Peyer's patch (tissue), 4 donors: Measurements from ENCODE around the gene CACNB2. TPM values are rescaled to one million over a fixed set of nuclear protein-coding genes. Genes with fewer than 3 reads are reported as not detected.
"Not testable (repeated sequence)": the region's sequence is repeated elsewhere in the genome, so short reads cannot be mapped to it uniquely, and the experiment has no call there.

Source experiments
- DNase-seq, 3 donors: peaks; one replicate each; pipeline ENCODE4 v3.0.0-alpha.2; 2017 to 2019
- H3K27ac ChIP-seq, 4 donors: fragments of 200-600 bp; sonication (generic); one replicate each; pipeline ENCODE4 v1.5.1; 2016 to 2019
- H3K27me3 ChIP-seq, 2 donors: fragments of 200-600 bp; sonication (generic); one replicate each; pipeline ENCODE4 v1.5.1; 2019
- H3K36me3 ChIP-seq, 3 donors: fragments of 200-600 bp; sonication (generic); one replicate each; pipeline ENCODE4 v1.5.1; 2016 to 2019
- H3K4me1 ChIP-seq, 4 donors: fragments of 200-600 bp; sonication (generic); one replicate each; pipeline ENCODE4 v1.5.1; 2016 to 2019
- H3K4me3 ChIP-seq, 4 donors: fragments of 200-600 bp; sonication (generic); 1 replicate in 3 of 4; 2 replicates in 1 of 4; pipeline ENCODE4 v1.5.1; 2016 to 2019; ENCODE audit warnings: mild to moderate bottlenecking in 1 of 4
- H3K9me3 ChIP-seq, 4 donors: fragments of 200-600 bp; sonication (generic); one replicate each; pipeline ENCODE4 v1.5.1; 2016 to 2019; ENCODE audit warnings: mild to moderate bottlenecking in 1 of 4
- POLR2A ChIP-seq, 2 donors: fragments of 450-650 bp; IDR thresholded peaks; one replicate each; pipeline ENCODE4 v1.5.1; 2017; ENCODE audit warnings: antibody characterized with exemption in 2 of 2, mild to moderate bottlenecking in 2 of 2, moderate library complexity in 2 of 2
- total RNA-seq, 4 donors: library from RNA; depleted of rRNA; stranded (reverse); fragments of >200 nt; gene quantifications; one replicate each; pipeline ENCODE4 v1.1.0, GENCODE V29; 2016
- TF ChIP-seq, protein P1 (sequence below), 6 experiments: fragments of 450-650 bp in 4 of 6; fragments of 200-600 bp in 2 of 6; sonication (generic) in 1 of 6; IDR thresholded peaks; one replicate each; pipeline ENCODE4 v1.5.1; 2017 to 2019; ENCODE audit warnings: antibody characterized with exemption in 6 of 6, mild to moderate bottlenecking in 3 of 6, moderate library complexity in 1 of 6

CACNB2 gene
- total RNA-seq, 4 donors from 2014 or later, result 35.4 to 80.8 (median 48.2) TPM

DNA sequence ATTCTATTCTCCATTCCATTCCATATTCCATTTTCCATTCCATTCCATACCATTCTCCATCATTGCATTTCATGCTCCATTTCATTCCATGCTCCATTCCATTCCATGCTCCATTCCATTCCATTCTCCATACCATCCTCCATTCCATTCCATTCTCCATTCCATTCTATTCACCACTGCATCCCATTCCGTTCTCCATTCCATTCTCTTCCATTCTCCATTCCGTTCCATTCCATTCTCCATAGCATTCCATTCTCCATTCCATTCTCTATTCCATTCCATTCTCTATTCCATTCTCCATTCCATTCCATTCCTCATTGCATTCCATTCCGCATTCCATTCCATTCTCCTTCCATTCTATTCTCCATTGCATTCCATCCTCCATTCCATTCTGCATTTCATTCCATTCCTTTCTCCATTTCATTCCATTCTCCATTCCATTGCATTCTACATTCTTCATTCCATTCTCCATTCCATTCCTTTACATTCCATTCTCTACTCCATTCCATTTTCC, 427.2 kb downstream of the CACNB2 start:
- Histone ChIP-seq H3K27me3 (no peaks in the 10 kb centered on the region), H3K4me1 (no peaks in the 10 kb centered on the region), H3K27ac (no peak overlapping the region), H3K4me3 (no peak overlapping the region), H3K36me3 (no peaks in the 10 kb centered on the region), H3K9me3 (no peaks in the 10 kb centered on the region)
- DNase-seq, result no peak
- TF ChIP-seq, protein P1, sequence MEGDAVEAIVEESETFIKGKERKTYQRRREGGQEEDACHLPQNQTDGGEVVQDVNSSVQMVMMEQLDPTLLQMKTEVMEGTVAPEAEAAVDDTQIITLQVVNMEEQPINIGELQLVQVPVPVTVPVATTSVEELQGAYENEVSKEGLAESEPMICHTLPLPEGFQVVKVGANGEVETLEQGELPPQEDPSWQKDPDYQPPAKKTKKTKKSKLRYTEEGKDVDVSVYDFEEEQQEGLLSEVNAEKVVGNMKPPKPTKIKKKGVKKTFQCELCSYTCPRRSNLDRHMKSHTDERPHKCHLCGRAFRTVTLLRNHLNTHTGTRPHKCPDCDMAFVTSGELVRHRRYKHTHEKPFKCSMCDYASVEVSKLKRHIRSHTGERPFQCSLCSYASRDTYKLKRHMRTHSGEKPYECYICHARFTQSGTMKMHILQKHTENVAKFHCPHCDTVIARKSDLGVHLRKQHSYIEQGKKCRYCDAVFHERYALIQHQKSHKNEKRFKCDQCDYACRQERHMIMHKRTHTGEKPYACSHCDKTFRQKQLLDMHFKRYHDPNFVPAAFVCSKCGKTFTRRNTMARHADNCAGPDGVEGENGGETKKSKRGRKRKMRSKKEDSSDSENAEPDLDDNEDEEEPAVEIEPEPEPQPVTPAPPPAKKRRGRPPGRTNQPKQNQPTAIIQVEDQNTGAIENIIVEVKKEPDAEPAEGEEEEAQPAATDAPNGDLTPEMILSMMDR (IDR thresholded peaks at IDR 0.05), result no peak
- no peak for TF ChIP-seq POLR2A (IDR thresholded peaks at IDR 0.05)

DNA sequence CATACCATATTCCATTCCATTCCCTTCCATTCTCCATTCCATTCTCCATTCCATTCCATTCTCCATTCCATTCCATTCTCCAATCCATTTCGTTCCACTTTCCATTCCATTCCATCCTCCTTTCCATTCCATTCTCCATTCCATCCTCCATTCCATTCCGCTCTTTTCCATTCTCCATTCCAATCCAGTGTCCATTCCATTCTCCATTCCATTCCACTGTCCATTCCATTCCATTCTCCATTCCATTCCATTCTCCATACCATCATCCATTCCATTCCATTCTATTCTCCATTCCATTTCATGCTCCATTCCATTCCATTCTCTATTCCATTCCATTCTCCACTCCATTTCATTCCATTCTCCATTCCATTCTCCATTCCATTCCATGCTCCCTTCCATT, 430.2 kb downstream of the CACNB2 start:
- H3K4me3 ChIP-seq, H3K27ac ChIP-seq, H3K4me1 ChIP-seq, H3K36me3 ChIP-seq, H3K9me3 ChIP-seq, H3K27me3 ChIP-seq, DNase-seq: not testable (repeated sequence)

DNA sequence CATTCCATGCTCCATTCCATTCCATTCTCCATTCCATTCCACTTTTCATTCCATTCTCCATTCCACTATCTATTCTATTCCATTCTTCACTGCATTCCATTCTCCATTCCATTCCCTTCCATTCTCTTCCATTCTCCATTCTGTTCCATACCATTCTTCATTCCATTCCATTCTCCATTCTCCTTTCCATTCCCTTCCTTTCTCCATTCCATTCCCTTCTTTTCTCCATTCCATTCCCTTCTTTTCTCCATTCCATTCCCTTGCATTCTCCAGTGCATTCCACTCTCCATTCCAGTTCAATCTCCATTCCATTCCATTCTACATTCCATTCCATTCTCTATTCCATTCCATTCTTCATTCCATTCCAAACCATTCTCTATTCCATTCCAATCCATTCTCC, 430.9 kb downstream of the CACNB2 start:
- DNase-seq, result no peak
- no peaks in the 10 kb centered on the region for H3K27me3 ChIP-seq
- H3K36me3 ChIP-seq, result no peaks in the 10 kb centered on the region
- H3K27ac ChIP-seq, result no peak overlapping the region
- TF ChIP-seq, protein P1 (IDR thresholded peaks at IDR 0.05), result no peak
- no peak for TF ChIP-seq POLR2A (IDR thresholded peaks at IDR 0.05)
- no peaks in the 10 kb centered on the region for H3K9me3 ChIP-seq
- H3K4me3 ChIP-seq, result no peak overlapping the region
- no peaks in the 10 kb centered on the region for H3K4me1 ChIP-seq

DNA sequence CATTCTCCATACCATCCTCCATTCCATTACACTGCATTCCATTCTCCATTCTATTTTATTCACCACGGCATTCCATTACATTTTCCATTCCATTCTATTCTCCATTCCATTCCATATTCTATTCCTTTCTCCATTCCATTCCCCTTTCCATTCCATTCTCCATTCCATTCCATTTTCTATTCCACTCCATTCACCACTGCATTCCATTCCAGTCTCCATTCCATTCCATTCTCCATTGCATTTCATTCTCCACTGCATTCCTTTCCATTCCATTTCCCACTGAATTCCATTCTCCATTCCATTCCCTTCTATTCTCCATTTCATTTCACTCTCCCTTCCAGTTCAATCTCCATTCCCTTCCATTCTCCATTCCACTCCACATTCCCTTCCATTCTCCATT, 431.6 kb downstream of the CACNB2 start:
- H3K27ac ChIP-seq, result no peak overlapping the region
- H3K9me3 ChIP-seq, result no peaks in the 10 kb centered on the region
- H3K4me3 ChIP-seq, result no peak overlapping the region
- H3K27me3 ChIP-seq, result no peaks in the 10 kb centered on the region
- H3K36me3 ChIP-seq, result no peaks in the 10 kb centered on the region
- TF ChIP-seq, protein P1 (IDR thresholded peaks at IDR 0.05), result no peak
- H3K4me1 ChIP-seq, result no peaks in the 10 kb centered on the region
- DNase-seq, result no peak

DNA sequence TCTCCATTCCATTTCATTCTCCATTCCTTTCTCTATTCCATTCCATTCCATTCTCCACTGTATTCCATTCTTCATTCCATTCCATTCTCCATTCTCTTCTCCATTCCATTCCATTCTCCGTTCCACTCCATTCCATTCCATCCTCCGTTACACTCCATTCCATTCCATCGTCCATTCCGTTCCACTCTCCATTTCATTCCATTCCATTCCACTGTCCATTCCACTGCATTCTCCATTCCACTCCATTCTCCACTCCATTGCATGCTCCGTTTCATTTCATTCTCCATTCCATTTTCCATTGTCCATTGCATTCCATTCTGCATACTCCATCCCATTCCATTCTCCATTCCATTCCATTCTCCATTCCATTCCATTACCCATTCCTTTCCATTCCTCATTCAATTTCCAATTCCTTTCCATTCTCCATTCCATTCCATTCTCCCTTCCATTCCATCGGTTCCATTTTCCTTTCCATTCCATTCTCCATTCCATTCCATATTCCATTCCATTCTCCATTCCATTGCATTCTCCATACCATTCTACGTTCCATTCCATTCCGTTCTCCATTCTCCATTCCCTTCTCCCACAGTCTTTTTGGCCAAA, 432.8 kb downstream of the CACNB2 start:
- Histone ChIP-seq H3K4me3 (no peak overlapping the region), H3K9me3 (no peaks in the 10 kb centered on the region), H3K36me3 (no peaks in the 10 kb centered on the region), H3K27me3 (no peaks in the 10 kb centered on the region), H3K4me1 (no peaks in the 10 kb centered on the region), H3K27ac (no peak overlapping the region)
- TF ChIP-seq, protein P1 (IDR thresholded peaks at IDR 0.05), result no peak
- TF ChIP-seq POLR2A (IDR thresholded peaks at IDR 0.05), result no peak
- DNase-seq, result no peak

DNA sequence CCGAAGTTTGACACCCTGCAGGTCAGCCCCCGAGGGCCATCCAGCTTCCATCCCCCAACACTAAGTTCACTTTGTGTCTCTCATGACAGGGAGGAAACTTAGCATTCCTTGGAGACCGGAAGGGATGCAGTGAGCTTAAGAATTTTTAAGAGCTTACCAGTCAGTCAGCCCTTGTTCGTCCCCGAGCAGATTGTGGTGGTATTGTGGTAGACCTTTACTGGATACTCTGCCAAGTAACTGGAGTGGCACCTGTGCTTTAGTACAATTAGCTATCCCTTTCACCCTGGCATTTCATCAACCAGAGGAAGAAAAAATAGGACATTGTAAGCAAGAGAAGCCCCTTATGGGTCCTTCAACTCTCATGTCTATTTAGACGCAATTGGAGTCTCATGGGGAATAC, 436.4 kb downstream of the CACNB2 start:
- DNase-seq, result no peak
- Histone ChIP-seq H3K27ac (no peak overlapping the region), H3K9me3 (no peaks in the 10 kb centered on the region), H3K4me3 (no peak overlapping the region), H3K4me1 (no peaks in the 10 kb centered on the region), H3K27me3 (no peaks in the 10 kb centered on the region), H3K36me3 (peaks cover 0 to 13% (median 0%) of the 10 kb centered on the region in 3 donors)
- TF ChIP-seq, protein P1 (IDR thresholded peaks at IDR 0.05), result no peak
- TF ChIP-seq POLR2A (IDR thresholded peaks at IDR 0.05), result no peak
